GM19025 (cell line): Measurements from ENCODE around the gene DKK2.
"Not testable (repeated sequence)": the region's sequence is repeated elsewhere in the genome, so short reads cannot be mapped to it uniquely, and the experiment has no call there.

Source experiments
- ATAC-seq: cut with Tn5 transposase; IDR thresholded peaks from one replicate; pipeline ENCODE4 v1.9.1; 2021; ENCODE audit warnings: mild to moderate bottlenecking, low read depth, moderate library complexity; ENCODE audit not compliant: unreplicated experiment

DKK2 gene

DNA sequence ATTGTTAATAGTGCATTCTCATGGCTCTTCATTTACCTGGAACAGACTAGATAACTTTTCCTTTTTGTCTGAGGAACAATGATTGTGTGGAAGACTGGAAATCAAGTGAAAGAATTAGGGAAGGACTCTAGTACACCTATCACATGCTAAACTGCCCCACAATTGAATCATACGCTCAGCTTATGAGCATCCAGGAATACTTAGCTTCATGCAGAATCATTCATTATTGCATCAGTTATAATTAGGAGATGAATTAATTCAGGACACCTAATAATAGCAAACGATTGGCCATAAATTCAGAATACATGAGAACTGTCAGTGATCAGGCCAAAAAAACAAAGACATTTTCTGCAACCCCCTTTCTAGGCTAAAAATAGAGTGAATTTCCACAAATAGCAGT is 106.9 kb downstream of the DKK2 start:
- ATAC-seq, result no peak

- ATAC-seq, result no peak
Measured at GRCh38 chr4:106914223-106914622, 121.9 kb downstream of the DKK2 start.

- no peak for ATAC-seq
Measured at GRCh38 chr4:106909486-106910188, 126.5 kb downstream of the DKK2 start.

DNA sequence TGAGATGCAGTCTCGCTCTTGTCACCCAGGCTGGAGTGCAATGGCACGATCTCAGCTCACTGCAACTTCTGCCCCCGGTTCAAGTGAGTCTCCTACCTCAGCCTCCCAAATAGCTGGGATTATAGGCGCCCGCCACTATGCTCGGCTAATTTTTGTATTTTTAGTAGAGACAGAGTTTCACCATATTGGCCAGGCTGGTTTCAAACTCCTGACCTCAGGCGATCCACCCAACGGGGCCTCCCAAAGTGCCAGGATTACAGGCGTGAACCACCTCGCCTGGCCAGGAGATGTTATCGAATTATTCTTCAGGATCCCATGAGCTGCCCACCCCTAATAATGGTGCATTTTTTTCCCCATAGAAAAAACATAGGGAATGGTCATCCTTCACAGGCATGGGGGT is 128.1 kb downstream of the DKK2 start:
- not testable (repeated sequence) for ATAC-seq

GRCh38 chr4:106907216-106907615 is 128.9 kb downstream of the DKK2 start:
- no peak for ATAC-seq

DNA sequence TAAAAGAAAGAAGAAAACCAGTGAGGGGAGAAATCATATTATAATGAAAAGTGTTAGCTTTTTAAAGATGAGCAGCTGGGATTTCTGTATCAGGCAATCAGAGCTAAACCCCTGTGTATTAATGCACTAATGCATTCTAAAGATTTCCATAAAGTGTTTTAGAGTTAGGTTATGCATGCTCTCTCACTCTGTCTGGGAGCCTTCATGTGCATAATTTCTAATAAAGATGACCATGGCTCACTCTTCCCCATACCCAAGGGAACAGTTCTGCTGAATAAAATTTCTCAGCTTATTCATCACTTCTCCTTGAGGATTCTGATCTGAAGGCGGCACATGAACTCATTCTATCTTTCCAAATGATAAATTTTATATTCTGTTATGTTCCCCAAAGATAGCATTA is 129.4 kb downstream of the DKK2 start:
- no peak for ATAC-seq

DNA sequence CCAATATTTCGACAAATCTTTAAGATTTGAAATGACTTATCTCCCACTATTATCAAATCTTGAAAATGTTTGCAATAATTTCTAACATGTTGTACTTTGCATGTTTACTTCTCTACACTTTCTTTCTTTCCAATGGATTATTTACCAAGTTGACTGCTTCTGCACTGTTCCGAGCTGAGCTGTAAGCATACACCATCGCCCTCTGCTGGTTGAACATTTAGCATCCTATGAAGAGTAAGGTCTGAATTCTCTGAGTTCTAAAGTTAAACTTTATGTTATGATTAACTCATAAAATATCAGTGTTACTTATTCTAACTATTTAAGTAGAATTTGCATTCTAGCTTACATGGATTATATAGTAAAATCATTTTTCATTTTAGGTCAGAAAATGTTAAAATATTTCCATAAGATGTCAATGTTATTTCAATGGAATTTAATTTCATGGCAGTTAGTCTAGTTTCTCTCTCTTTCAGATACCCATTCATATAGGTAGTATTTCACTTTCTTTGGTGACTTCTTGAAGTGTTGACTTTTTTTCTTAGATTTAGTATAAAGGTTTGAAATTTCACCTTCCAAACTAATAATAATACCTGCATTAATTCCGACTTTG is 137.4 kb downstream of the DKK2 start:
- no peak for ATAC-seq

GRCh38 chr4:106893903-106894302 is 142.2 kb downstream of the DKK2 start:
- ATAC-seq, result no peak

- no peak for ATAC-seq
Measured at GRCh38 chr4:106893395-106893881, 142.7 kb downstream of the DKK2 start.

- no peak for ATAC-seq
Measured at GRCh38 chr4:106892786-106893185, 143.3 kb downstream of the DKK2 start.

DNA sequence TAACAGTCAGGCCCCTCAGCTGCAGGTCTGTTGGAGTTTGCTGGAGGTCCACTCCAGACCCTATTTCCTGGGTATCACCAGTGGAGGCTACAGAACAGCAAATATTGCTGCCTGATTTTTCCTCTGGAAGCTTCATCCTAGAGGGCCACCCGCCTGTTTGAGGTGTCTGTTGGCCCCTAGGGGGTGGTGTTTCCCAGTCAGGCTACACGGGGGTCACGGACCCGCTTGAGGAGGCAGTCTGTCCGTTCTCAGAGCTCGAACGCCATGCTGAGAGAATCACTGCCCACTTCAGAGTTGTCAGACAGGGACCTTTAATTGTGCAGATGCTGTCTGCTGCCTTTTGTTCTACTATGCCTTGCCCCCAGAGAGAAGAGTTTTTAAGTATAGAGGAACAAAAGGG is 160.8 kb downstream of the DKK2 start:
- ATAC-seq, result no peak
